Measurements from ENCODE around the gene DMD.

DNA sequence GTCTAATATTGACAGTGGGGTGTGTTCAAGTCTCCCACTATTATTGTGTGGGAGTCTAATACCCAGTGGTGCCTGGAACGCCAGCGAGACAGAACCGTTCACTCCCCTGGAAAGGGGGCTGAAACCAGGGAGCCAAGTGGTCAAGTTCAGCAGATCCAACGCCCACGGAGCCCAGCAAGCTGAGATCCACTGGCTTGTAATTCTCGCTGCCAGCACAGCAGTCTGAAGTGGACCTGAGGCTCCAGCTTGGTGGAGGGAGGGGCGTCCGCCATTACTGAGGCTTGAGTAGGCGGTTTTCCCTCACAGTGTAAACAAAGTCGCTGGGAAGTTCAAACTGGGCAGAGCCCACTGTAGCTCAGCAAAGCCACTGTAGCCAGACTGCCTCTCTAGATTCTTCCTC lies 407.3 kb downstream of the DMD start:
- TF ChIP-seq CTCF (IDR thresholded peaks at IDR 0.05) = no peak
- TF ChIP-seq EZH2 (IDR thresholded peaks at IDR 0.05; ENCODE audit: borderline replicate concordance, insufficient read depth, low read depth, low read length, poor library complexity, severe bottlenecking) = no peak
